Measurements from ENCODE around the gene GRID1.

Gene GRID1

DNA sequence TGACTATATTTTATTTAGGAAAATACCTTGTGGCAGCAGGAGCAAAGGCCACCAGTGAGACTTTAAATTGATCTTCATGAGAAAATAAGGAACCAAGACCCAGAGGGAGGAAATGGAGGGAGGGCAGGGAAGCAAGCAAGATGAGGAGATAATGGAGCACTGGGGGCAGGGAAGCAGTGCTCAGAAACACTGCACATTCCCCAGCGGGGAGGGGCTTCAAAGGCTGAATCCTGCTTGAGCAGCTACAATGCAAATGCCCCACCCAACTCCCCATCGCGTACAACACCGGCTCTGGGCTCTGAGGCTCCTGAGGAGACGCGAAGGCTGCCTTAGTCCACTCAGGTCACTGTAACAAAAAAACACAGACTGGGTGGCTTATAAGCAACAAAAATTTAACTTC is 503.8 kb downstream of the GRID1 start:
- no peak for DNase-seq
- Histone ChIP-seq H3F3A (ENCODE audit: insufficient read depth, low read length) (no peaks in the 10 kb centered on the region), H3K9ac (ENCODE audit: low read length) (no peak overlapping the region), H3K4me2 (ENCODE audit: low read depth, low read length) (no peak overlapping the region), H3K27ac (ENCODE audit: low read length) (no peak overlapping the region), H4K20me1 (ENCODE audit: insufficient read depth, low read length) (no peaks in the 10 kb centered on the region), H3K4me3 (ENCODE audit: low read length) (no peak overlapping the region), H3K9me3 (replicated peaks; ENCODE audit: insufficient read depth, low read length) (no peaks in the 10 kb centered on the region), H3K9me2 (replicated peaks; ENCODE audit: insufficient read depth, low read length) (no peaks in the 10 kb centered on the region), H2AFZ (ENCODE audit: low read length) (no peak overlapping the region), H3K4me1 (ENCODE audit: low read length) (no peaks in the 10 kb centered on the region), H3K36me3 (replicated peaks; ENCODE audit: insufficient read depth, low read length) (no peaks in the 10 kb centered on the region), H3K27me3 (replicated peaks; ENCODE audit: insufficient read depth, low read length) (no peaks in the 10 kb centered on the region), H3K79me2 (ENCODE audit: low read length) (no peaks in the 10 kb centered on the region)
- TF ChIP-seq EZH2phosphoT487 (IDR thresholded peaks at IDR 0.05; ENCODE audit: low read length) (no peak), EZH2 (optimal IDR thresholded peaks at IDR 0.05; ENCODE audit: low read depth, low read length) (no peak)
- TF ChIP-seq, protein P1, sequence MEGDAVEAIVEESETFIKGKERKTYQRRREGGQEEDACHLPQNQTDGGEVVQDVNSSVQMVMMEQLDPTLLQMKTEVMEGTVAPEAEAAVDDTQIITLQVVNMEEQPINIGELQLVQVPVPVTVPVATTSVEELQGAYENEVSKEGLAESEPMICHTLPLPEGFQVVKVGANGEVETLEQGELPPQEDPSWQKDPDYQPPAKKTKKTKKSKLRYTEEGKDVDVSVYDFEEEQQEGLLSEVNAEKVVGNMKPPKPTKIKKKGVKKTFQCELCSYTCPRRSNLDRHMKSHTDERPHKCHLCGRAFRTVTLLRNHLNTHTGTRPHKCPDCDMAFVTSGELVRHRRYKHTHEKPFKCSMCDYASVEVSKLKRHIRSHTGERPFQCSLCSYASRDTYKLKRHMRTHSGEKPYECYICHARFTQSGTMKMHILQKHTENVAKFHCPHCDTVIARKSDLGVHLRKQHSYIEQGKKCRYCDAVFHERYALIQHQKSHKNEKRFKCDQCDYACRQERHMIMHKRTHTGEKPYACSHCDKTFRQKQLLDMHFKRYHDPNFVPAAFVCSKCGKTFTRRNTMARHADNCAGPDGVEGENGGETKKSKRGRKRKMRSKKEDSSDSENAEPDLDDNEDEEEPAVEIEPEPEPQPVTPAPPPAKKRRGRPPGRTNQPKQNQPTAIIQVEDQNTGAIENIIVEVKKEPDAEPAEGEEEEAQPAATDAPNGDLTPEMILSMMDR (IDR thresholded peaks at IDR 0.05; ENCODE audit: low read length): no peak

DNA sequence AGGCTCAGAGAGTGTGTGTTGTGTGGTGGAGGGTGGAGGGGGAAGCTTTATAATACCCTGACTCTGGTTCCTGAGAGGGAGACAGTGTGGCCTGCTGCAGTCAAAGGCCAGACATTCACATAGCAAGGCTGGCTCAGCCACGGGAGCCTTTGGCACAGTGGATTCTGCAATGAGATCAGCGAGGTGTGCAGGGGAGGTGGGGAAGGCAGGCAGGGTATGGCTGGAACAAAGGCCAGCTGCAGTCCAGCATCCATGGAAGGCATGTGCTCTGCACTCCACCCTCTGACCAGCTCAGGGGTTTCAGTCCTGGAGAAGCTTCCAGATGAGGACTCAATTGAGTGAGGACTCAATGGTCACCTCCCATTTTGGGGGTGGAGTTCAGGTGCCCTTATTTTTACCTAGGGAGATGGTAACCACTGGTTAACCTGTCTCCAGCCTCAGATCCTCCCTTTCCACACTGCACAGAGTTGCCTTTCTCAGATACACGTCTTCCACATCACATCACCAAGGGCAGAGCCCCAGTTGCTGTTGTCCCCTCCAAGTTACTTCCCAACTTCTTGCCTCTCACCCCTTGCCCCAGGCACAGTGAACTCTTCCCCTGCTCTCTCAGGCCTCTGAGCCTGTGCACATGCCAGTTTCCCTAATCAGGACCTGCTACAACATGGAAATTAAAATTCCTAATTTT is 504.9 kb downstream of the GRID1 start:
- Histone ChIP-seq H2AFZ (ENCODE audit: low read length) (no peak overlapping the region), H3K9me3 (replicated peaks; ENCODE audit: insufficient read depth, low read length) (no peaks in the 10 kb centered on the region), H3K9me2 (replicated peaks; ENCODE audit: insufficient read depth, low read length) (no peaks in the 10 kb centered on the region), H4K20me1 (ENCODE audit: insufficient read depth, low read length) (no peaks in the 10 kb centered on the region), H3F3A (ENCODE audit: insufficient read depth, low read length) (no peaks in the 10 kb centered on the region), H3K4me1 (ENCODE audit: low read length) (no peaks in the 10 kb centered on the region), H3K27ac (ENCODE audit: low read length) (no peak overlapping the region), H3K9ac (ENCODE audit: low read length) (no peak overlapping the region), H3K4me3 (ENCODE audit: low read length) (no peak overlapping the region), H3K27me3 (replicated peaks; ENCODE audit: insufficient read depth, low read length) (no peaks in the 10 kb centered on the region), H3K79me2 (ENCODE audit: low read length) (no peaks in the 10 kb centered on the region), H3K36me3 (replicated peaks; ENCODE audit: insufficient read depth, low read length) (no peaks in the 10 kb centered on the region), H3K4me2 (ENCODE audit: low read depth, low read length) (no peak overlapping the region)
- TF ChIP-seq, protein P1 (IDR thresholded peaks at IDR 0.05; ENCODE audit: low read length): no peak
- TF ChIP-seq EZH2 (optimal IDR thresholded peaks at IDR 0.05; ENCODE audit: low read depth, low read length) (no peak), EZH2phosphoT487 (IDR thresholded peaks at IDR 0.05; ENCODE audit: low read length) (no peak)
- DNase-seq: no peak

DNA sequence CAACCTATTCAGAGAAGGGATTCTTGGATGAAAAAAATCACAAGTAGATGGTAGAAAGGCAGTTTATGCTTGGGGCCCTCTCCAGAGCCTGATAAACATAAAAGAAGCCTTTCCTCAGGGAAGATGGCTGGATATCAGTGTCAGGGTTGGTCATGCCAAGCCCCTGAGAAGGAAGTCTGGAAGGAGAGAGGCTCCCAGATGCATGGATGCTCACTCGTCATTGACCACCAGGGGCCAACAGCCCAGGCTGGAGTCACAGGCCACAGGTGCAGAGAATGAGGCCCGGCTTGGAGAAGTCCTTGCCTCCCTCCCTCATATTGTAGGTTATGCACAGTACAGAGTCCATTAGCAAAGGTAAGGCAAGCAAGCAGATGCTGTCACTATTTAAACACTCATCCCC is 506.7 kb downstream of the GRID1 start:
- TF ChIP-seq EZH2phosphoT487 (IDR thresholded peaks at IDR 0.05; ENCODE audit: low read length) (no peak), EZH2 (optimal IDR thresholded peaks at IDR 0.05; ENCODE audit: low read depth, low read length) (no peak)
- TF ChIP-seq, protein P1 (IDR thresholded peaks at IDR 0.05; ENCODE audit: low read length): no peak
- DNase-seq: no peak
- H3K4me1 ChIP-seq (ENCODE audit: low read length): no peaks in the 10 kb centered on the region
- no peaks in the 10 kb centered on the region for H3K36me3 ChIP-seq (replicated peaks; ENCODE audit: insufficient read depth, low read length)
- H3K27me3 ChIP-seq (replicated peaks; ENCODE audit: insufficient read depth, low read length): no peaks in the 10 kb centered on the region
- no peak overlapping the region for H3K4me3 ChIP-seq (ENCODE audit: low read length)
- no peaks in the 10 kb centered on the region for H3K9me3 ChIP-seq (replicated peaks; ENCODE audit: insufficient read depth, low read length)
- H3F3A ChIP-seq (ENCODE audit: insufficient read depth, low read length): no peaks in the 10 kb centered on the region
- no peak overlapping the region for H2AFZ ChIP-seq (ENCODE audit: low read length)
- H4K20me1 ChIP-seq (ENCODE audit: insufficient read depth, low read length): no peaks in the 10 kb centered on the region
- H3K27ac ChIP-seq (ENCODE audit: low read length): no peak overlapping the region
- H3K9me2 ChIP-seq (replicated peaks; ENCODE audit: insufficient read depth, low read length): no peaks in the 10 kb centered on the region
- no peaks in the 10 kb centered on the region for H3K79me2 ChIP-seq (ENCODE audit: low read length)
- no peak overlapping the region for H3K4me2 ChIP-seq (ENCODE audit: low read depth, low read length)
- no peak overlapping the region for H3K9ac ChIP-seq (ENCODE audit: low read length)
